Measurements from ENCODE around the gene CLDN2.

The CLDN2 gene

DNA sequence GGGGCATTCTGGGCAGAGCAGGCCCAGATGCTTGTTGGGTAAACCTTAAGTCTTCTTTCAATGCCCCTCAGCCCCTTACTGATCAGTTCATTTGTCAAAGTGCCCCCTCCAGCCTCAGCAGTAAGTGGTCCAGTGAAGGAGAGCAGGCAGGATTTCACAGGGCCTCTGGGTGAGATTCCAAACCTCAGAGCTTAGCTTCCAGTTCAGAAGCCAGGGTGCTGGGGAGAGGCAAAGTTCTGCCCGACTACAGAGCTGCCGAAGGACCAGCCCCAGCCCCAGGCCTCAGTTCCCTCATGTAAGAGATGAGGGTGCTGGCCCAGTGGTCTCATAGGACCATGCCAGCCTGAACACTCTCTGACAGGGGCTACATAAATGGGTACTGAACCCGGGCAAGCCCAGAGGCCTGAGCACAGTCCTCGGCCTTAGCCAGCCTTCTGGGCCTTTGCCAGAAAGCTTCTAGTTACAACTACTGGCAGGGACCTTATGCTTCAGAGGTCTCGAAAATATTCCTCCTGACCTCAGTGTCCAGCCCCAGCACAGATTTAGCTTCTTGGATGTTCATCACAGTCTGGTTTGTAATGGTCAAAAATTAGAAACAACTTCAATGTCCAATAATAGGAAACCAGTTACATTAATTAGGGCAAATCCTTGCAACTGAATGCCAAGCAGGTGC, 16.2 kb upstream of the CLDN2 start:
- Histone ChIP-seq H3K4me1 (ENCODE audit: insufficient read depth, low read length, severe bottlenecking) (no peaks in the 10 kb centered on the region), H3K4me2 (ENCODE audit: low read length) (no peak overlapping the region), H3K9me3 (ENCODE audit: low read length) (no peaks in the 10 kb centered on the region), H3K9me2 (ENCODE audit: low read depth, low read length) (no peaks in the 10 kb centered on the region), H3K4me3 (ENCODE audit: low read depth, low read length, poor library complexity, severe bottlenecking) (no peak overlapping the region), H4K20me1 (ENCODE audit: insufficient read depth, low read length) (no peaks in the 10 kb centered on the region), H3K36me3 (ENCODE audit: insufficient read depth, low read length) (no peaks in the 10 kb centered on the region), H3K79me2 (ENCODE audit: insufficient read depth, low read length) (no peaks in the 10 kb centered on the region), H3F3A (ENCODE audit: insufficient read depth, low read length) (no peaks in the 10 kb centered on the region), H3K27ac (ENCODE audit: low read depth, low read length, poor library complexity, severe bottlenecking) (no peak overlapping the region), H3K9ac (ENCODE audit: low read length) (no peak overlapping the region), H3K27me3 (ENCODE audit: insufficient read depth, low read length) (no peaks in the 10 kb centered on the region), H2AFZ (ENCODE audit: low read length) (no peak overlapping the region)
- TF ChIP-seq, protein P1, sequence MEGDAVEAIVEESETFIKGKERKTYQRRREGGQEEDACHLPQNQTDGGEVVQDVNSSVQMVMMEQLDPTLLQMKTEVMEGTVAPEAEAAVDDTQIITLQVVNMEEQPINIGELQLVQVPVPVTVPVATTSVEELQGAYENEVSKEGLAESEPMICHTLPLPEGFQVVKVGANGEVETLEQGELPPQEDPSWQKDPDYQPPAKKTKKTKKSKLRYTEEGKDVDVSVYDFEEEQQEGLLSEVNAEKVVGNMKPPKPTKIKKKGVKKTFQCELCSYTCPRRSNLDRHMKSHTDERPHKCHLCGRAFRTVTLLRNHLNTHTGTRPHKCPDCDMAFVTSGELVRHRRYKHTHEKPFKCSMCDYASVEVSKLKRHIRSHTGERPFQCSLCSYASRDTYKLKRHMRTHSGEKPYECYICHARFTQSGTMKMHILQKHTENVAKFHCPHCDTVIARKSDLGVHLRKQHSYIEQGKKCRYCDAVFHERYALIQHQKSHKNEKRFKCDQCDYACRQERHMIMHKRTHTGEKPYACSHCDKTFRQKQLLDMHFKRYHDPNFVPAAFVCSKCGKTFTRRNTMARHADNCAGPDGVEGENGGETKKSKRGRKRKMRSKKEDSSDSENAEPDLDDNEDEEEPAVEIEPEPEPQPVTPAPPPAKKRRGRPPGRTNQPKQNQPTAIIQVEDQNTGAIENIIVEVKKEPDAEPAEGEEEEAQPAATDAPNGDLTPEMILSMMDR (IDR thresholded peaks at IDR 0.05; ENCODE audit: low read length) = no peak
- no peak for TF ChIP-seq EZH2 (IDR thresholded peaks at IDR 0.05; ENCODE audit: borderline replicate concordance, low read length)

GRCh38 chrX:106905064-106905708, 15.0 kb upstream of the CLDN2 start:
- H3K27me3 ChIP-seq (ENCODE audit: insufficient read depth, low read length) = no peaks in the 10 kb centered on the region
- TF ChIP-seq, protein P1 (IDR thresholded peaks at IDR 0.05; ENCODE audit: low read length) = no peak

DNA sequence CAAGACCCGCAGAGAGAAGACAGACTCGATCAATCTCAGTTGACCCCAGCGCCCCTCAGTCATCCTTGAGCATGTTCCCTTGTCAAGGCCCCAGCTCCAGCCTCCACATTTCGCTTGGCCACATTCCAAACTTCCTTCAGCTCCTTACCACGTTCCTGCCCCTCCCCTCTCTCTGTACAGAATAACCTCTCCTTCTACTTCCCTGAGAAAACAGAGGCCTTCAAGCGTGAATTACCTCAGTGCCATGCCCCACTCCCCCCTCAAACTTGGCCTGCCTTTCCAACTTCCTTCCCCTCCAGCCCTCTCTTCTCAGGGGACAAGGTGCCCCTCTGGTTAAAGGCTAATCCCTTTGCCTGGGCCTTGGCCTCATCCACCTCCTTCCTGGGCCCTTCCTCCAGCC, 13.8 kb upstream of the CLDN2 start:
- Histone ChIP-seq H3K4me3 (ENCODE audit: low read depth, low read length, poor library complexity, severe bottlenecking) (no peak overlapping the region), H3F3A (ENCODE audit: insufficient read depth, low read length) (no peaks in the 10 kb centered on the region), H3K9me2 (ENCODE audit: low read depth, low read length) (no peaks in the 10 kb centered on the region), H3K4me1 (ENCODE audit: insufficient read depth, low read length, severe bottlenecking) (no peaks in the 10 kb centered on the region), H3K9me3 (ENCODE audit: low read length) (no peaks in the 10 kb centered on the region), H3K27ac (ENCODE audit: low read depth, low read length, poor library complexity, severe bottlenecking) (no peak overlapping the region), H3K36me3 (ENCODE audit: insufficient read depth, low read length) (no peaks in the 10 kb centered on the region), H3K27me3 (ENCODE audit: insufficient read depth, low read length) (no peaks in the 10 kb centered on the region), H3K79me2 (ENCODE audit: insufficient read depth, low read length) (no peaks in the 10 kb centered on the region), H2AFZ (ENCODE audit: low read length) (no peak overlapping the region), H4K20me1 (ENCODE audit: insufficient read depth, low read length) (no peaks in the 10 kb centered on the region), H3K4me2 (ENCODE audit: low read length) (no peak overlapping the region), H3K9ac (ENCODE audit: low read length) (no peak overlapping the region)
- TF ChIP-seq EZH2 (IDR thresholded peaks at IDR 0.05; ENCODE audit: borderline replicate concordance, low read length) = no peak
- TF ChIP-seq, protein P1 (IDR thresholded peaks at IDR 0.05; ENCODE audit: low read length) = no peak

More at GRCh38 chrX:106905064-106905708, 15.0 kb upstream of the CLDN2 start:
- H3K27ac ChIP-seq (ENCODE audit: low read depth, low read length, poor library complexity, severe bottlenecking) = no peak overlapping the region
- H3K4me1 ChIP-seq (ENCODE audit: insufficient read depth, low read length, severe bottlenecking) = no peaks in the 10 kb centered on the region
- no peak overlapping the region for H2AFZ ChIP-seq (ENCODE audit: low read length)
- no peaks in the 10 kb centered on the region for H4K20me1 ChIP-seq (ENCODE audit: insufficient read depth, low read length)
- no peaks in the 10 kb centered on the region for H3K9me3 ChIP-seq (ENCODE audit: low read length)
- no peak overlapping the region for H3K9ac ChIP-seq (ENCODE audit: low read length)
- H3K4me2 ChIP-seq (ENCODE audit: low read length) = no peak overlapping the region
- H3K79me2 ChIP-seq (ENCODE audit: insufficient read depth, low read length) = no peaks in the 10 kb centered on the region
- no peaks in the 10 kb centered on the region for H3F3A ChIP-seq (ENCODE audit: insufficient read depth, low read length)
- no peaks in the 10 kb centered on the region for H3K9me2 ChIP-seq (ENCODE audit: low read depth, low read length)
- no peaks in the 10 kb centered on the region for H3K36me3 ChIP-seq (ENCODE audit: insufficient read depth, low read length)
- H3K4me3 ChIP-seq (ENCODE audit: low read depth, low read length, poor library complexity, severe bottlenecking) = no peak overlapping the region
